Measurements from ENCODE around the gene ATG9B. TPM values are rescaled to one million over a fixed set of nuclear protein-coding genes. Genes with fewer than 3 reads are reported as not detected.

Gene ATG9B
- total and polyA plus RNA-seq, 2 donors (not counting 1 experiment from before 2014, with no cell fraction given), result 5.1 to 7.2 TPM

DNA sequence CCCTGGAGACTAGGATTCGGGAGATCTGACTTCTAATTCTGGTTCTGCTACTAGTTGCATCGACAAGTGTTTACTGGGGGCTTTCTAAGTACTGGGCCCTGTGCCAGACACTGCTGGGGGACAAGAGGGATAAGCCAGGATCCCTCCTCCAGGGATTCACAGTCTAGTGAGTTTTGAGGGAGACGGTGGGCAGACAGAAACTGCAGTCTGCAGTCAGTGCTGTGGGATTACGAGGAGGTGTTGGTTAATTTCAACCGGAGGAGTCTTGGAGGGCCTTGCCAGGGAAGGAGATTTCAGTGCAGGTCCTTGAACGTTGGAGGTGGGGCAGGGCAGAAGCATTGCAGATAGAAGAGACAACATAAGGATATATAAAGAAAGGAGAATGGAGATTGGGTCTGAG, 42.6 kb downstream of the ATG9B start:
- WGBS (ENCODE audit: insufficient coverage), result 90% methylated on average over 5 of the region's 6 CpGs
- CTCF ChIA-PET, result no interaction called here

DNA sequence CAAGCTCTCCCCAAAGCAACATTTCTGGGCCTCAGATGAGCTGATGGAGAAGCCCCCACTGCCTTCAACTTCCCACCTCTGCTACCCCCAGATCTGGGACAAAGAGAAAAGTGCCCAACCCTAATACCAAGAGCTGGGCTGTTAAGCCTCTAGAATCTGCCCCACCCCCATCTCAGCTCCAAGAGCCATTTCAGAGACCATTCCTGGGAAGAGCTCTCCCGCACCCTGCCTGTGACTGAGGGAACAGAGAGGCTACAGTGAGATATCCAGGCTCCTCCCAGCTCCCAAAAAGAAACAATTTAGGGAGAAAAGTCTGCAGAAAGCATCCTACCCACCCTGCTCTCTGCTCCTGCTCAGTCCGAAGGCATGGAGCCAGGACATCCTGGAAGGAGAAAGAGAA, 43.6 kb downstream of the ATG9B start:
- no peaks in the 10 kb centered on the region for H3K79me2 ChIP-seq (ENCODE audit: control insufficient read depth, insufficient read depth, low read length)
- peaks cover 0 to 58% (median 30%) of the 10 kb centered on the region in 4 experiments for H3K27me3 ChIP-seq (replicated peaks in 1 of 4; ENCODE audit: control extremely low read depth in 1 of 4, control insufficient read depth in 3 of 4, insufficient read depth in 4 of 4, low read length in 3 of 4)
- no peaks in the 10 kb centered on the region for H3K36me3 ChIP-seq (replicated peaks in 1 of 2; ENCODE audit: control extremely low read depth in 1 of 2, control insufficient read depth in 1 of 2, extremely low read depth in 1 of 2, insufficient read depth in 2 of 2, low read length in 1 of 2)
- DNase-seq, result no peak
- H2AFZ ChIP-seq (ENCODE audit: insufficient read depth, low read depth, low read length, poor library complexity, severe bottlenecking), result no peak overlapping the region
- peaks cover 0 to 22% (median 0%) of the 10 kb centered on the region in 3 donors for H3K9me3 ChIP-seq (ENCODE audit: control extremely low read depth in 1 of 3, control insufficient read depth in 2 of 3, insufficient read depth in 1 of 3, low read length in 2 of 3)
- Mint-ChIP-seq H3K27me3 (peaks cover 53% of the 10 kb centered on the region), H3K4me1 (peaks cover 20% of the 10 kb centered on the region), H3K9me3 (ENCODE audit: insufficient read depth) (no peaks in the 10 kb centered on the region), H3K27ac (no peak overlapping the region), H3K4me3 (no peak overlapping the region)
- no peaks in the 10 kb centered on the region for H4K20me1 ChIP-seq (ENCODE audit: control insufficient read depth, insufficient read depth, low read length, poor library complexity, severe bottlenecking)
- TF ChIP-seq EZH2 (IDR thresholded peaks at IDR 0.05; ENCODE audit: borderline replicate concordance, insufficient read depth, low read depth, low read length, poor library complexity, severe bottlenecking), result no peak
- TF ChIP-seq, protein P1, sequence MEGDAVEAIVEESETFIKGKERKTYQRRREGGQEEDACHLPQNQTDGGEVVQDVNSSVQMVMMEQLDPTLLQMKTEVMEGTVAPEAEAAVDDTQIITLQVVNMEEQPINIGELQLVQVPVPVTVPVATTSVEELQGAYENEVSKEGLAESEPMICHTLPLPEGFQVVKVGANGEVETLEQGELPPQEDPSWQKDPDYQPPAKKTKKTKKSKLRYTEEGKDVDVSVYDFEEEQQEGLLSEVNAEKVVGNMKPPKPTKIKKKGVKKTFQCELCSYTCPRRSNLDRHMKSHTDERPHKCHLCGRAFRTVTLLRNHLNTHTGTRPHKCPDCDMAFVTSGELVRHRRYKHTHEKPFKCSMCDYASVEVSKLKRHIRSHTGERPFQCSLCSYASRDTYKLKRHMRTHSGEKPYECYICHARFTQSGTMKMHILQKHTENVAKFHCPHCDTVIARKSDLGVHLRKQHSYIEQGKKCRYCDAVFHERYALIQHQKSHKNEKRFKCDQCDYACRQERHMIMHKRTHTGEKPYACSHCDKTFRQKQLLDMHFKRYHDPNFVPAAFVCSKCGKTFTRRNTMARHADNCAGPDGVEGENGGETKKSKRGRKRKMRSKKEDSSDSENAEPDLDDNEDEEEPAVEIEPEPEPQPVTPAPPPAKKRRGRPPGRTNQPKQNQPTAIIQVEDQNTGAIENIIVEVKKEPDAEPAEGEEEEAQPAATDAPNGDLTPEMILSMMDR (IDR thresholded peaks at IDR 0.05), result no peak
- H3K9ac ChIP-seq (ENCODE audit: low read length), result no peak overlapping the region
- H3K4me2 ChIP-seq (replicated peaks; ENCODE audit: low read depth, low read length, poor library complexity, severe bottlenecking), result no peak overlapping the region
- no peak for ATAC-seq (ENCODE audit: low read depth)
- no peak overlapping the region for H3K4me3 ChIP-seq (ENCODE audit: control extremely low read depth in 1 of 5, extremely low read depth in 1 of 5, insufficient read depth in 1 of 5, low read depth in 2 of 5, low read length in 4 of 5)
- intact Hi-C loops (cut with micrococcal nuclease), result loop anchor here (10.0 kb wide), 1 partner anchor 206 kb away; no protein-coding TSS in a partner anchor
- no peak overlapping the region for H3K27ac ChIP-seq (ENCODE audit: low read length in 2 of 2)
- ChIA-PET POLR2A (no interaction called here), CTCF (interaction anchor here (0.6 to 1.8 kb wide), 4 partner anchors 18 to 1697 kb away, joined by 3 to 7 read pairs (median 5); no protein-coding TSS in a partner anchor)
- peaks cover 19 to 28% of the 10 kb centered on the region in 2 donors for H3K4me1 ChIP-seq (ENCODE audit: control insufficient read depth in 2 of 2, insufficient read depth in 2 of 2, low read length in 2 of 2)
- 86% methylated on average over 1 of the region's 2 CpGs for WGBS (ENCODE audit: insufficient coverage)

More for the DNA sequence above, 42.6 kb downstream of the ATG9B start:
- Histone ChIP-seq H3K4me1 (ENCODE audit: control insufficient read depth in 2 of 2, insufficient read depth in 2 of 2, low read length in 2 of 2) (peaks cover 17 to 18% of the 10 kb centered on the region in 2 donors), H3K27ac (ENCODE audit: low read length in 2 of 2) (no peak overlapping the region), H3K9me3 (ENCODE audit: control extremely low read depth in 1 of 3, control insufficient read depth in 2 of 3, insufficient read depth in 1 of 3, low read length in 2 of 3) (peaks cover 0 to 15% (median 0%) of the 10 kb centered on the region in 3 donors), H3K27me3 (replicated peaks in 1 of 4; ENCODE audit: control extremely low read depth in 1 of 4, control insufficient read depth in 3 of 4, insufficient read depth in 4 of 4, low read length in 3 of 4) (peaks cover 0 to 59% (median 22%) of the 10 kb centered on the region in 4 experiments), H3K4me3 (ENCODE audit: control extremely low read depth in 1 of 5, extremely low read depth in 1 of 5, insufficient read depth in 1 of 5, low read depth in 2 of 5, low read length in 4 of 5) (no peak overlapping the region), H3K4me2 (replicated peaks; ENCODE audit: low read depth, low read length, poor library complexity, severe bottlenecking) (no peak overlapping the region), H3K79me2 (ENCODE audit: control insufficient read depth, insufficient read depth, low read length) (no peaks in the 10 kb centered on the region), H4K20me1 (ENCODE audit: control insufficient read depth, insufficient read depth, low read length, poor library complexity, severe bottlenecking) (no peaks in the 10 kb centered on the region), H3K36me3 (replicated peaks in 1 of 2; ENCODE audit: control extremely low read depth in 1 of 2, control insufficient read depth in 1 of 2, extremely low read depth in 1 of 2, insufficient read depth in 2 of 2, low read length in 1 of 2) (no peaks in the 10 kb centered on the region), H3K9ac (ENCODE audit: low read length) (no peak overlapping the region), H2AFZ (ENCODE audit: insufficient read depth, low read depth, low read length, poor library complexity, severe bottlenecking) (no peak overlapping the region)
- POLR2A ChIA-PET, result no interaction called here
- Mint-ChIP-seq H3K4me3 (no peak overlapping the region), H3K4me1 (peaks cover 21% of the 10 kb centered on the region), H3K27ac (no peak overlapping the region), H3K9me3 (ENCODE audit: insufficient read depth) (no peaks in the 10 kb centered on the region), H3K27me3 (peaks cover 58% of the 10 kb centered on the region)
- DNase-seq (no peak), ATAC-seq (ENCODE audit: low read depth) (no peak)
- intact Hi-C loops (cut with micrococcal nuclease), result loop anchor here (10.0 kb wide), 1 partner anchor 207 kb away; no protein-coding TSS in a partner anchor
- no peak for TF ChIP-seq EZH2 (IDR thresholded peaks at IDR 0.05; ENCODE audit: borderline replicate concordance, insufficient read depth, low read depth, low read length, poor library complexity, severe bottlenecking)
- TF ChIP-seq, protein P1 (IDR thresholded peaks at IDR 0.05), result no peak
